Hematopoietic multipotent progenitor cell treated with erythropoietin and hydrocortisone succinate and interleukin-3 and kit ligand, for 6 days (in vitro differentiated cells): Measurements from ENCODE around the gene AS3MT.
"Not testable (repeated sequence)": the region's sequence is repeated elsewhere in the genome, so short reads cannot be mapped to it uniquely, and the experiment has no call there.

Experiments used
- DNase-seq: peaks from one replicate; pipeline ENCODE4 v3.0.0-alpha.2; 2015

The AS3MT gene

DNA sequence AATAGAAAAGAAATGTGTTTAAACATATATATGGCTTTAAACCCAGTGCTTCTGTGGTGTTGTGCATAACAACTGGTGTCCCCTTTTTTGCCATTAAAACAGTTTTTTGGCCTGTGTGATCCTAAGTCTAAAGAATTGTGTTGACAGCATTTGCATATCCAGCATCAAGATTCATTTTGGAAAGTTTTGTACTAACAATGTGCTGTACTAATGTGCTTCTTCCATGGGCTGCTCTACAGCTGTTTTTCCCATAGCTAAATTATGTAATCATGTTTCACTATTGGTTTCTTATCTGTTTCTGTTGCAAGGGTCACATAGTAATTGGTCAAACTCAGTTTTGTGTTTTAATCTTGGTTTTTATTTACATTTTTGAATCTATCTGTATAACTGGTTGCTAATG, 54.3 kb downstream of the AS3MT start:
- no peak for DNase-seq

GRCh38 chr10:102926842-102927241, 57.6 kb downstream of the AS3MT start:
- no peak for DNase-seq

DNA sequence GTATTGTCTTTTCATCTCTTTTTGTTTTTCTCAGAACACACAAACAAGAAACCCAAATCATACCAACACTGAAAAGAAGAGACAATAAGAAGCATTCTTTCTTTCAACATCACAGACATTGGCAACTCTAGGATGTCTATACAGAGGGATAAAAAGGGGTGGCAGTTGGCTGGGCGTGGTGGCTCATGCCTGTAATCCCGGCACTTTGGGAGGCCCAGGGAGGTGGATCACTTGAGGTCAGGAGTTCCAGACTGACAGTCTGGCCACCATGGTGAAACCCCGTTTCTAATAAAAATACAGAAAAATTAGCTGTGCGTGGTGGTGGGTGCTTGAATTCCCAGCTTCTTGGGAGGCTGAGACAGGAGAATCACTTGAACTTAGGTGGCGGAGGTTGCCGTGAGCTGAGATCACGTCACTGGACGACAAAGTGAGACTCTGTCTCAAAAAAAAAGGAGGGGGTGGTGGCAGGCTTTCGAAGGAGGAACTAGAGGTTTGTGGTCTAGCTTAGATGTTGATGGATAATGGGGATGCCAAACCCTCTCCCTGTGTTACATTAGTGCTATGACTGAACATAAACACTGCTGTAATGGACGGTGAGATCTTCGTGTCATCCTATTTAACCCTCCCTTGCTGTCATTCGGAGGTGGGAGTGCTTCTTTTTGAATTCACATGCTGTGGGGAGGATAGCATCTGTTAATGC, 58.2 kb downstream of the AS3MT start:
- peak; percentile 91 for DNase-seq

DNA sequence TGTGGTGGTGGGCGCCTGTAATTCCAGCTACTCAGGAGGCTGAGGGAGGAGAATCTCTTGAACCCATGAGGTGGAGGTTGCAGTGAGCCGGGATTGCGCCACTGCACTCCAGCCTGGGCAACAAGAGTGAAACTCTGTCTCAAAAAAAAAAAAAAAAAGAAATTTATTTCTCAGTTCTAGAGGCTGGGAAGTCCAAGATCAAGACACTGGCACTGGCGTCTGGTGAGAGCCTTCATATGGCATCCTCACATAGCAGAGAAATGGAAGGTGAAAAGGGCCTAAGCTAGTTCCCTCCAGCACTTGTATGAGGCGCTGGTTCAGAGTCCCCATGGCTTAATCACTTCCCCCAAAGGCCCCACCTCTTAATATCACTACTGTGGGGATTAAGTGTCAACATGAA, 59.2 kb downstream of the AS3MT start:
- not testable (repeated sequence) for DNase-seq

GRCh38 chr10:102930720-102931119, 61.5 kb downstream of the AS3MT start:
- no peak for DNase-seq

- peak; percentile 30 for DNase-seq
These were observed 62.4 kb downstream of the AS3MT start for GRCh38 chr10:102931643-102932042.

DNA sequence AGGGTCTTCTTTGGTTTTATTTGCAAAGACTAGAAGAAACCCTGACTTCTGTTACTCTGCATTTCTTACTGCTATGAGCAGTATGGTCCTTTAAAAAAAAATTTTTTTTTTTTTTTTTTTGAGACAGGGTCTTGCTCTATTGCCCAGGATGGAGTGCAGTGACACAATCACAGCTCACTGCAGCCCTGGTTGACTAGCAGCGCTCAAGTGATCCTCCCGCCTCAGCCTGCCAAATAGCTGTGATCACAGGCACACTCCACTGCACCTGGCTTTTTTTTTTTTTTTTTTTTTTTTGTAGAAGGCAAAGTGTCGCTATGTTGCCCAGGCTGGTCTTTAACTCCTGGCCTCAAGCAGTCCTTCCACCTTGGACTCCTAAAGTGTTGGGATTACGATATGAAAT, 66.2 kb downstream of the AS3MT start:
- no peak for DNase-seq

GRCh38 chr10:102935939-102936605, 66.8 kb downstream of the AS3MT start:
- no peak for DNase-seq

DNA sequence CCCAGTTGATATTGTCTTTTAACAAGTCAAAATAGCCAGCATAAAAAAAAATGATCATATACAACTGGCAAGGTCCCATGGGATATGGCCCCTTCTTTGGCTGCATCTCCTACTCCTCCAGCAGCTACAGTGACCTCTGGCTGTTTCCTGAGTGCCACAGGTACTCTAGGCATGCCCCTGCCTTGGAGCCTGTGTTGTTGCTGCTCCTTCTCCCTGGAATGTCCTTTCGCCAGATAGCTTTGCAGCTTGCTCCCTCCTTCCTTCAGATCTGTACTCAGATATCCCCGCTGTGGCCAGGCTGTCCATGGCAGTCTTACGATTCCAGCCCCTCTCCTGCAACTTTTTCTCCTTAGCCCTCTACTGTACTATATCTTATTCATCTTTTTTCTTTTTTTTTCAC, 72.1 kb downstream of the AS3MT start:
- no peak for DNase-seq

DNA sequence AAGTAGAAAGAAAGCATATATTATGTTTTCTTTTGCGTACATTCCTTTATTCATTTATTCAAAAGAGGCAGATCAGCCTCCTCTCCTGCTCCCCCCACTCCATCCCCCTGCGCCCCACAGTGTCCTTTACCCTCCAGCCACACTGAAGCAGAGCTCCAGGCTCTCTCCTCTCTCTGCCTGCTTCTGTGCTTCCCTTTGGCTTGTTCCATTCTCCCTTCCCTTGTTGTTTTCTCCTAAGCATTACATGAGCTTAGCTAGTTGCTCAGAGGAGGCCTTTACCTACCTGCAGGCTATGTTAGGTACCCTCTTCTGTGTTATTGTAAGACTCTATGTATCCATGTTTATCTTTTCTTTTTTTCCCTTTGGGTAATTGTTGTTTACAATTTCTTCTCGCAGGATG, 76.2 kb downstream of the AS3MT start:
- DNase-seq: no peak

DNA sequence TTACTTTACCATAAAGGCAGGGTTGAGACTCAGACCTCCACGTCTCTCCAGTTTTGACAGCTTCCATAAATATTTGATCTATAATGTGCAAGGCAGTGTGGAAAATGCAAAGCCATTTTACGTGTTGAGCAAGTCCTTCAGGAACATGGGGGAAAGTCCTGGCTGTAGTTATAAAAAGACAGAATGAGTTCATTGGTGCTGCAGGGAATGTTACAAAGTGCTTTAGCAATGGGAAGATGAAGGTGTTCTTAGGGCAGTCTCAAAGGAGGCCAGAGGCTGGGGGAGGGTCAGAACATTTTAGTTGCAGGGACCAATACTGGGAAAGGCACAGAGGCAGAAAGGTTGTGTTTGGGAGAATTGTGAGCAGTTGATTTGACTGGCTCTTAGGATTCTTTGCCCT, 76.7 kb downstream of the AS3MT start:
- no peak for DNase-seq

- DNase-seq: no peak
These were observed 77.7 kb downstream of the AS3MT start for GRCh38 chr10:102946992-102947391.

DNA sequence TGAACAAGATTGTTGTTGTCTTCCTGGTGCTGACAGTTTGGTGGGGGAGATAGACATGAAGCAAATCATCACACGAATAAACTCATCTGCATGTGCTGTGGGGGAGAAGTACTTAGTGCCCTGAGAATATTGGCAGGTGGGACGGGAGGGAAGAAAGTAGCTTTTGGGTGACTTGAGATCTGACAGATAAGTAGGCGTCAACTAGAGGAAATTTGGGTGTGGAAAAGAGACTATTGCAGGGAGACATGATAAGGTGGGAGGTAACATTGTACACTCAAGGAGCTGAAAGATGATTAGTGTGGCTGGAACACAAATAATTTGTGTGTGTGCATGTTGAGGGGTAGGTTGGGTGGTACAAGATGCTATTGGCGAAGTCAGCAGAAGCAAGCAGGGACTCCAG, 78.9 kb downstream of the AS3MT start:
- DNase-seq: peak; percentile 85

DNA sequence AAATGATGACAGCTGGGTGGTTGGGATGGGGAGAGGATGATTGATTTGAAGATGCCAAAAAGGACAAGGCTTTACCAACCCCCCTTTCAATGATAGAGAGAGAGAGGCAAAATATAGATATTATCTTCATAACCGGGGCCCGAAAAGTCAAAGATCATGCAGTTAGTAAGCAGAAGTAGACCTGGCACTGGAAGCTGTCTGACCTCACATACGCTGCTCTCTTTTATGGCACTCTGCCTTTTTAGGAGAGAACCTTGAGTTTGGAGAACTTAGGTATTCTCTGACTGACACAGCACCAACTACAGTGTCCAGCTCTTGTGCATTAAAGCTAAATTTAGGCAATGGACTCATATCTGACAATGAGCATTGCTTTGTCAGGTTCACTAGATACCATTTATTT, 79.5 kb downstream of the AS3MT start:
- DNase-seq: peak; percentile 18

DNA sequence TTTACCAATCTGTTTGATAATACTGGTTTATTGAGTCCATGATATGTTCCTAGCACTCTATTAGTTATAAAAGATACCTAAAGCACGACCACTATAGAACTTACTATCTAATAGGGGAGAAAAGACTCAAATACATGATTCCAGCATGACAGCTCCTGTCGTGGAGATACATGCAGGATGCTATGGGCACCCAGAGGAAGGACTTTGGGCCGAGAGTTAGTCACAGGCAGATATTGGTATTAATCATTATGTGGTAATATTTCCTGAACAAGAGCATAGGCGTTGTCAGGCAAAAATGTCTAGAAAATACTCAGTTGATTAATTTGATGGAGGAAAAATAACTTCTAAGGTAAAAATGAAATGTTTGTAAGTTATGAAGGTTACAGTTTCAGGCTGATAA, 80.6 kb downstream of the AS3MT start:
- no peak for DNase-seq

DNA sequence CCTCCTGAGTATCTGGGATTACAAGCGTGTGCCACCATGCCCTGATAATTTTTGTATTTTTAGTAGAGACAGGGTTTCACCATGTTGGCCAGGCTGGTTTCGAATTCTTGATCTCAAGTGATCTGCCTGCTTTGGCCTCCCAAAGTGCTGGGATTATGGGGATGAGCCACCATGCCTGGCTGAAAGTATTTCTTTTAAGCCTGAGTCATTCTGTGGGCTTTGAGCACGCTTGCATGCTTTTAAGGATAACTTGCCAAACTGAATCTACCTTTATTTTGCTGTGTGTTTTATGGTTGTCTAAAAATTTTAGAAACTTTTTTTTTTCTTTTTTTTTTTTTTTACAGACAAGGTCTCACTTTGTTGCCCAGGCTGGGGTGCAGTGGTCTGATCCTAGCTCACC, 82.0 kb downstream of the AS3MT start:
- DNase-seq: no peak
